GM12891 (cell line): ENCODE results near the gene ADD2.

ENCODE experiments used
- POLR2A ChIP-seq: IDR thresholded peaks from 2 replicates; pipeline ENCODE4 v1.6.1; 2011; ENCODE audit warnings: low read depth, low read length, control low read depth
- POLR2AphosphoS5 ChIP-seq: IDR thresholded peaks from 2 replicates; pipeline ENCODE4 v1.6.1; 2011; ENCODE audit warnings: low read depth, low read length, control low read depth
- POU2F2 ChIP-seq: IDR thresholded peaks from 2 replicates; pipeline ENCODE4 v1.6.1; 2011; ENCODE audit warnings: low read depth, mild to moderate bottlenecking, control low read depth, low read length, moderate library complexity
- SPI1 ChIP-seq: IDR thresholded peaks from 2 replicates; pipeline ENCODE4 v1.6.1; 2011; ENCODE audit warnings: low read depth, low read length, control low read depth

GRCh38 chr2:70738159-70738558, 29.8 kb downstream of the ADD2 start:
- TF ChIP-seq POLR2AphosphoS5, result no peak
- no peak for TF ChIP-seq POU2F2
- no peak for TF ChIP-seq SPI1
- no peak for TF ChIP-seq POLR2A
